ENCODE results near the gene ZNF492. TPM values are rescaled to one million over a fixed set of nuclear protein-coding genes. Genes with fewer than 3 reads are reported as not detected.
"Not testable (repeated sequence)": the region's sequence is repeated elsewhere in the genome, so short reads cannot be mapped to it uniquely, and the experiment has no call there.

The ZNF492 gene
- total RNA-seq, 2 donors from 2014 or later, result 0.37 to 0.57 TPM

- ATAC-seq, result no peak
- H3K27ac Mint-ChIP-seq, result no peak overlapping the region
- H3K27me3 Mint-ChIP-seq, result peaks cover 6% of the 10 kb centered on the region
- DNase-seq, result no peak
- H3K36me3 Mint-ChIP-seq (ENCODE audit: low read depth), result no peaks in the 10 kb centered on the region
- no peaks in the 10 kb centered on the region for H3K4me1 Mint-ChIP-seq
- no peaks in the 10 kb centered on the region for H3K9me3 ChIP-seq (ENCODE audit: control insufficient read depth, low read length, poor library complexity, severe bottlenecking)
- H3K4me3 Mint-ChIP-seq, result no peak overlapping the region
These were observed 12.1 kb upstream of the ZNF492 start for GRCh38 chr19:22622020-22622419.

- no peaks in the 10 kb centered on the region for H3K9me3 ChIP-seq (ENCODE audit: control insufficient read depth, low read length, poor library complexity, severe bottlenecking)
- H3K27ac Mint-ChIP-seq, result no peak overlapping the region
- DNase-seq (no peak), ATAC-seq (no peak)
- H3K4me1 Mint-ChIP-seq, result no peaks in the 10 kb centered on the region
- no peaks in the 10 kb centered on the region for H3K36me3 Mint-ChIP-seq (ENCODE audit: low read depth)
- peaks cover 6% of the 10 kb centered on the region for H3K27me3 Mint-ChIP-seq
- H3K4me3 Mint-ChIP-seq, result no peak overlapping the region
These were observed 11.0 kb upstream of the ZNF492 start for GRCh38 chr19:22622901-22623840.

GRCh38 chr19:22623841-22624221 lies 10.3 kb upstream of the ZNF492 start:
- Mint-ChIP-seq H3K4me1 (no peaks in the 10 kb centered on the region), H3K27me3 (peaks cover 6% of the 10 kb centered on the region), H3K27ac (no peak overlapping the region), H3K36me3 (ENCODE audit: low read depth) (no peaks in the 10 kb centered on the region), H3K4me3 (no peak overlapping the region)
- no peak for ATAC-seq
- no peaks in the 10 kb centered on the region for H3K9me3 ChIP-seq (ENCODE audit: control insufficient read depth, low read length, poor library complexity, severe bottlenecking)
- no peak for DNase-seq

GRCh38 chr19:22625266-22626035 lies 8.7 kb upstream of the ZNF492 start:
- H3K9me3 ChIP-seq (ENCODE audit: control insufficient read depth, low read length, poor library complexity, severe bottlenecking), result no peaks in the 10 kb centered on the region
- ATAC-seq, result no peak

GRCh38 chr19:22627526-22627925 lies 6.6 kb upstream of the ZNF492 start:
- ATAC-seq, result no peak
- no peak overlapping the region for H3K4me3 Mint-ChIP-seq
- no peak overlapping the region for H3K27ac Mint-ChIP-seq
- no peaks in the 10 kb centered on the region for H3K27me3 Mint-ChIP-seq
- no peak for DNase-seq
- H3K9me3 ChIP-seq (ENCODE audit: control insufficient read depth, low read length, poor library complexity, severe bottlenecking), result no peaks in the 10 kb centered on the region
- H3K4me1 Mint-ChIP-seq, result no peaks in the 10 kb centered on the region
- H3K36me3 Mint-ChIP-seq (ENCODE audit: low read depth), result no peaks in the 10 kb centered on the region

More at GRCh38 chr19:22625266-22626035, 8.7 kb upstream of the ZNF492 start:
- Mint-ChIP-seq H3K27me3 (peaks cover 6% of the 10 kb centered on the region), H3K4me3 (no peak overlapping the region), H3K4me1 (no peaks in the 10 kb centered on the region), H3K27ac (no peak overlapping the region), H3K36me3 (ENCODE audit: low read depth) (no peaks in the 10 kb centered on the region)
- no peak for DNase-seq

- Mint-ChIP-seq H3K4me1 (no peaks in the 10 kb centered on the region), H3K36me3 (ENCODE audit: low read depth) (no peaks in the 10 kb centered on the region), H3K27me3 (no peaks in the 10 kb centered on the region), H3K27ac (no peak overlapping the region), H3K4me3 (no peak overlapping the region)
- no peak for DNase-seq
- no peaks in the 10 kb centered on the region for H3K9me3 ChIP-seq (ENCODE audit: control insufficient read depth, low read length, poor library complexity, severe bottlenecking)
- ATAC-seq, result no peak
These were observed 5.7 kb upstream of the ZNF492 start for GRCh38 chr19:22628401-22628800.

- no peaks in the 10 kb centered on the region for H3K27me3 Mint-ChIP-seq
- no peak for DNase-seq
- ATAC-seq, result peak; percentile 20
- H3K4me3 Mint-ChIP-seq, result peak overlapping the region; percentile 87
- peaks cover 2% of the 10 kb centered on the region for H3K4me1 Mint-ChIP-seq
- no peaks in the 10 kb centered on the region for H3K36me3 Mint-ChIP-seq (ENCODE audit: low read depth)
- no peak overlapping the region for H3K27ac Mint-ChIP-seq
- no peaks in the 10 kb centered on the region for H3K9me3 ChIP-seq (ENCODE audit: control insufficient read depth, low read length, poor library complexity, severe bottlenecking)
These were observed 315 bp downstream of the ZNF492 start for GRCh38 chr19:22634450-22634827.

- not testable (repeated sequence) for H3K36me3 Mint-ChIP-seq (ENCODE audit: low read depth); H3K4me3 Mint-ChIP-seq; H3K4me1 Mint-ChIP-seq; DNase-seq; ATAC-seq; H3K27me3 Mint-ChIP-seq; H3K9me3 ChIP-seq (ENCODE audit: control insufficient read depth, low read length, poor library complexity, severe bottlenecking); H3K27ac Mint-ChIP-seq
These were observed 51.4 kb downstream of the ZNF492 start for GRCh38 chr19:22685493-22685892.

GRCh38 chr19:22702661-22703060 lies 68.5 kb downstream of the ZNF492 start:
- H3K27me3 Mint-ChIP-seq; H3K36me3 Mint-ChIP-seq (ENCODE audit: low read depth); DNase-seq; H3K4me1 Mint-ChIP-seq; H3K4me3 Mint-ChIP-seq; ATAC-seq; H3K9me3 ChIP-seq (ENCODE audit: control insufficient read depth, low read length, poor library complexity, severe bottlenecking); H3K27ac Mint-ChIP-seq: not testable (repeated sequence)

GRCh38 chr19:22703096-22703495 lies 69.0 kb downstream of the ZNF492 start:
- H3K36me3 Mint-ChIP-seq (ENCODE audit: low read depth); ATAC-seq; H3K4me1 Mint-ChIP-seq; H3K27me3 Mint-ChIP-seq; H3K4me3 Mint-ChIP-seq; H3K9me3 ChIP-seq (ENCODE audit: control insufficient read depth, low read length, poor library complexity, severe bottlenecking); DNase-seq; H3K27ac Mint-ChIP-seq: not testable (repeated sequence)

- Mint-ChIP-seq H3K4me3 (no peak overlapping the region), H3K4me1 (no peaks in the 10 kb centered on the region), H3K27me3 (no peaks in the 10 kb centered on the region), H3K27ac (no peak overlapping the region), H3K36me3 (ENCODE audit: low read depth) (no peaks in the 10 kb centered on the region)
- H3K9me3 ChIP-seq (ENCODE audit: control insufficient read depth, low read length, poor library complexity, severe bottlenecking), result peaks cover 4% of the 10 kb centered on the region
- DNase-seq (no peak), ATAC-seq (no peak)
These were observed 74.9 kb downstream of the ZNF492 start for GRCh38 chr19:22708983-22709382.

Data from T-helper 17 cell (primary cell).